Measurements from ENCODE around the gene ZNF205.
A peak's percentile ranks its signal among the peaks of the same experiment; 100 is the strongest.
"Not testable (repeated sequence)": the region's sequence is repeated elsewhere in the genome, so short reads cannot be mapped to it uniquely, and the experiment has no call there.

ZNF205 gene

GRCh38 chr16:3131755-3132377, 19.5 kb downstream of the ZNF205 start:
- DNase-seq (ENCODE audit: low spot score) = peak; percentile 34

- no peak for DNase-seq (ENCODE audit: low spot score)
Measured at GRCh38 chr16:3133844-3134243, 21.5 kb downstream of the ZNF205 start.

- peak; percentile 98 for DNase-seq (ENCODE audit: low spot score)
Measured at GRCh38 chr16:3134338-3135125, 22.1 kb downstream of the ZNF205 start, which contains the start of gene ZNF213. Gene ZNF213 (plus strand): TSS chr16:3135029. CDS start chr16:3137281, 2,252 bp downstream.

- no peak for DNase-seq (ENCODE audit: low spot score)
Measured at GRCh38 chr16:3135126-3135715, 22.8 kb downstream of the ZNF205 start.

GRCh38 chr16:3137267-3137666, 24.9 kb downstream of the ZNF205 start:
- DNase-seq (ENCODE audit: low spot score) = no peak

GRCh38 chr16:3138342-3138741, 26.0 kb downstream of the ZNF205 start:
- no peak for DNase-seq (ENCODE audit: low spot score)

- no peak for DNase-seq (ENCODE audit: low spot score)
Measured at GRCh38 chr16:3138823-3139426, 26.5 kb downstream of the ZNF205 start.

GRCh38 chr16:3139561-3139960, 27.2 kb downstream of the ZNF205 start:
- not testable (repeated sequence) for DNase-seq (ENCODE audit: low spot score)

GRCh38 chr16:3140603-3141427, 28.4 kb downstream of the ZNF205 start:
- no peak for DNase-seq (ENCODE audit: low spot score)

GRCh38 chr16:3141781-3142311, 29.5 kb downstream of the ZNF205 start:
- DNase-seq (ENCODE audit: low spot score) = no peak

- DNase-seq (ENCODE audit: low spot score) = no peak
Measured at GRCh38 chr16:3142327-3142726, 29.9 kb downstream of the ZNF205 start.

- DNase-seq (ENCODE audit: low spot score) = no peak
Measured at GRCh38 chr16:3142770-3143169, 30.4 kb downstream of the ZNF205 start.

GRCh38 chr16:3143189-3143588, 30.8 kb downstream of the ZNF205 start:
- DNase-seq (ENCODE audit: low spot score) = no peak

- DNase-seq (ENCODE audit: low spot score) = no peak
Measured at GRCh38 chr16:3143598-3144320, 31.4 kb downstream of the ZNF205 start.

GRCh38 chr16:3144321-3144983, 32.1 kb downstream of the ZNF205 start:
- DNase-seq (ENCODE audit: low spot score) = no peak

GRCh38 chr16:3145151-3145550, 32.8 kb downstream of the ZNF205 start:
- DNase-seq (ENCODE audit: low spot score) = no peak

- no peak for DNase-seq (ENCODE audit: low spot score)
Measured at GRCh38 chr16:3145660-3146059, 33.3 kb downstream of the ZNF205 start.

- no peak for DNase-seq (ENCODE audit: low spot score)
Measured at GRCh38 chr16:3147046-3147756, 34.8 kb downstream of the ZNF205 start.

- no peak for DNase-seq (ENCODE audit: low spot score)
Measured at GRCh38 chr16:3147757-3148104, 35.3 kb downstream of the ZNF205 start.
